GM21529 (cell line): ENCODE data around the gene XAGE3.
"Not testable (repeated sequence)": the region's sequence is repeated elsewhere in the genome, so short reads cannot be mapped to it uniquely, and the experiment has no call there.

Experiments
- ATAC-seq: cut with Tn5 transposase; IDR thresholded peaks from one replicate; pipeline ENCODE4 v1.9.1; 2021; ENCODE audit not compliant: unreplicated experiment

Gene XAGE3

GRCh38 chrX:52867610-52868348 lies at the start of gene XAGE3:
TSS of gene XAGE3 (minus strand) at chrX:52868083. CDS start at chrX:52867133, 950 bp downstream.
- ATAC-seq: no peak

GRCh38 chrX:52914704-52915103 lies 46.8 kb upstream of the XAGE3 start:
- ATAC-seq: not testable (repeated sequence)

DNA sequence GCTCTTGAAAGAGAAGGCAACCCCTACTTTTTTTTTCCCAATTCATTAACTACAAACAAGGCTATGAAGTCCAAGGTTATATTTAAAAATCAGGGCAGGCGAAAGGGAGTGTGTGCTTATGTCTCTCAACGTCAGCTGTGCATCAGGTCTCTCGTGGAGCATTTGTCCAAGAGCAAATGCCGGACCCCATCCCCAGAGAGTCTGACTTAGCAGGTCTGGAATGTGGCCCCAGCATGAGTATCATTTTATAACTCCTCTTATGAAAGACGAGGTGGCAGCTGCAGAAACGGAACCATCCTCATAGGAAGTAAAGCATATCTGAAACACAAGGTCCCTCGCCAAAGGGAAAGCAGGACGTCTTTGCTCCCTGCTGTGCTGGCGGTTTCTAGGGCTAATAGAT lies 45.8 kb upstream of the XAGE3 start:
- ATAC-seq: not testable (repeated sequence)

GRCh38 chrX:52909313-52909969 lies 41.6 kb upstream of the XAGE3 start:
- not testable (repeated sequence) for ATAC-seq

- not testable (repeated sequence) for ATAC-seq
These were observed 40.0 kb upstream of the XAGE3 start for GRCh38 chrX:52907900-52908299.

GRCh38 chrX:52907137-52907536 lies 39.3 kb upstream of the XAGE3 start:
- ATAC-seq: not testable (repeated sequence)

GRCh38 chrX:52906072-52906471 lies 38.2 kb upstream of the XAGE3 start:
- not testable (repeated sequence) for ATAC-seq

DNA sequence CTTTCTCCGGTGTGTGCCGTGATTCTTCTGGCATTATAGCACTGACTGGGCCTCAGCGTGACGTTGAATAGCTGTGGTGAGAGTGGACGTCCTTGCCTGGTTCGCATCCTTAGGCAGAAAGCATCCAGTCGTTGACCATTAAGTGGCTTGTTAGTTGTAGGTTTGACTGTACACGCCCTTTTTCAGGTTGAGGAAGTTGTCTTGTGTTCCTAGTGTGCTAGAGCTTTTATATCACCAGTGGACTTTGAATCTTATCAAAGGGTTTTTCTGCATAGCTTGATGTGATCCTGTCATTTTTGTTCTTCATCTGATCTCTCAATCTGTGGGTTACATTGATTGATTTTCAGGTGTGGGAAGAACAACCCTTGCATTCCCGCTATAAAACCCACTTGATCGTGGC lies 37.6 kb upstream of the XAGE3 start:
- ATAC-seq: not testable (repeated sequence)

GRCh38 chrX:52896855-52897709 lies 29.2 kb upstream of the XAGE3 start, which contains the start of gene FAM156B:
TSS of gene FAM156B (plus strand) at chrX:52897330. CDS start at chrX:52907226, 9,896 bp downstream.
- peak; percentile 81 for ATAC-seq

GRCh38 chrX:52896438-52896837 lies 28.6 kb upstream of the XAGE3 start:
- ATAC-seq: peak; percentile 33

- not testable (repeated sequence) for ATAC-seq
These were observed 20.2 kb upstream of the XAGE3 start for GRCh38 chrX:52888090-52888489.

- not testable (repeated sequence) for ATAC-seq
These were observed 19.6 kb upstream of the XAGE3 start for GRCh38 chrX:52887459-52887858.

GRCh38 chrX:52876386-52876785 lies 8.5 kb upstream of the XAGE3 start:
- ATAC-seq: not testable (repeated sequence)

DNA sequence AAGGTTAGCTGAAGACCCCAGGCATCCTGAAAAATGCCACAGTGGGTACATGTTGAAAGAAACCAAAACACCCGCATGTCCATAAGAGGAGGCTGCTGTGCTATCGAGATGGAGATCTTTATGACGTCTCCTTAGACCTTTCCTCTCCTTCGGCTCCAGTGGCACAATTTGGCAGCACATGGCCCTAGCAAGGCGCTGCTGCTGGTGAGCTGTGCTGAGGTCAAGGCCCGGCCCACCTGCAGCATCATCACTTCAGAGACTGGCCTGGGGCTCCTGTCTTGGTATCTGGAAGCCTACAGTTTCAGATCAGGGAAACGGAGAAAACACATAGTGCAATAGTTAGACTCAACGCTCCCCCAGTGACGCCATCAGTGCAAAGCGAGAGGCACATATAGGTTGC lies 7.6 kb upstream of the XAGE3 start:
- not testable (repeated sequence) for ATAC-seq

DNA sequence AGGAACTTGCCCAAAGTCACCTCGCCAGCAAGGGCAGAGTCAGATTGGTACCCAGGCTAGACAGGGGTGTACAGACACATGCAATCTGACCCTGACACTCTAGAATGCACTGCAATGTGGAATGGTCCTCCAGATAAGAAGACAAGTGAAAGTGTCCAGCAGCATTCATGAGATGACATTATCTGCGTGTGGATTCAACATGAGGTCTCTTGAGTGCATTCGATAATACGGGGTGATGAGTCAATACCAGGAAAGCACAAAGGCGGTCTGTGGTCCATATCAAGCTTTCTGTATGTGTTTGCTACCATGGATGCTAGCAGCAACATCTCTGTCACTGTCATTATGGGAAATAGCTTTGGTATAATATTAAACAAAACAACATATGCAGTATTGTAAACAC lies 6.8 kb upstream of the XAGE3 start:
- no peak for ATAC-seq

DNA sequence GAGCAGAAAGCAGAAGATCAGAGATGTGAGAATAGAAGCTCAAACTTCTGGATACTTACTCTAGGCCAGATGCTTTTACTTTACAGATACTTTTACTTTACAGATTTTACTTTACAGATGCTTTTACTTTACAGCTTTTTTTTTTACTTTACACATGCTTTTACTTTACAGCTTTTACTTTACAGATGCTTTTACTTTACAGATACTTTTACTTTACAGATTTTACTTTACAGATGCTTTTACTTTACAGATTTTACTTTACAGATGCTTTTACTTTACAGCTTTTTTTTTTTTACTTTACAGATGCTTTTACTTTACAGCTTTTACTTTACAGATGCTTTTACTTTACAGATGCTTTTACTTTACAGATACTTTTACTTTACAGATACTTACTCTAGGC lies 5.9 kb upstream of the XAGE3 start:
- not testable (repeated sequence) for ATAC-seq

- ATAC-seq: no peak
These were observed 2.2 kb upstream of the XAGE3 start for GRCh38 chrX:52870046-52870445.

DNA sequence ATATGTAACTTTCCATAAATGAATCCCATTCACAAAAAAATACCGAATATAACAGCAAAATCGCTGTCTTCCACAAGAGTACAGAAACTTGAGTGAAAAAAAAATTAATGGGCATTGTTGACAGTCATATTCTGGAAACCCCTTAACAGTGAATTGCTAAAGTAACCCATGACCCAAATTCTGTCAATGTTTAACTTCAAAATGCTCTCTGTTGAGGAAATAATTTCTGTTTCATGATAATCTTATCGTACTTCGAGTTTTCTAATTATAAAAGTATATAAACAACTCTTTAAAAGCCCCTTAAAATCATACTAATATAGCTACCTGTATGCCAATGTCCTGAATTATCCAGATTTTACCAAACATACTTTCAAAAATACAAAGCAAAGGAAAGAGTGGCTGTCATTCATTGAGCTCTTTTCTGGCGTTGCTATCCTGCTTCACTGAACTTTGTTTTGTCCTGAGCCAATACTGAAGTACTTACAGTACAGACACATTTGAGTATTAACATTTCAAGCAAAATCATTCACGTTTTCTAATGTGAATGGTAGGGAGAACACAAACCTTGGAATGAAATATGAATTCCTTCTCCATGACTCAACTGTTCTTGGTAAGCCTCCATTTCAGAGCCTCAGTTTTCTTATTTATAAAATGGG lies 2.4 kb downstream of the XAGE3 start:
- no peak for ATAC-seq

GRCh38 chrX:52856991-52857525 lies 10.8 kb downstream of the XAGE3 start:
- not testable (repeated sequence) for ATAC-seq

DNA sequence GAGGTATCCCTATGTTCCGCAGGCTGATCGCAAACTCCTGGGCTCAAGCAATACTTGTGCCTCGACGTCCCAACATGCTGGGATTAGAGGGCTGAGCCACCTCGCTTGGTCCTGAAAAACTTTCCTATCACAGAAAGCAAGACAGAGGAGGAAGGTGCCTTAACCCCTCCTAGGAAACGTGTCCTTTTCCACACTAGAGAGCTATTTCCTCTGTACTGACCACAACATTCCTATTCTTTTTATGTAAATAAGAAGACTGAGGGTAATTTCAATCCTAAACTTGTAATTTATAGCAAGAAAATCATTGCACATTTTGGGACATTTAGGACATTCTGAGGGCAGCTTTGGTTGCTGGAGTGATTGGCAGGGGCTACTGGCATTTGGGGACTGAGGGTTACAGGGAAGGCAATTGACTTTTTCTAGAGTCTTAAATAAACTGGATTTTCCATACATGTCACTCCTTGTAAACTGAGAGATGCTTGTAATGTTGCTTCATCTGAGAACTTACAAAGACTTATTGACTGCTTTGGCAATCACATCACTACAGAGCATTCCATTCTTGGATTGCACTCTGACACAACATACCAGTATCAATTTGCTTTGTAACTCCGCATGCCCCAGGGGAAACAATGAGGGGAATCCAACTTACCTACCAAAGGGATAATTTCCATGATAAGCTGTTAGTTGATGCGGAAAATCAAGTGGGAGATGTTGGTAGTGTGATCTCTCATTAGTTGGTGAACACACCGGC lies 15.6 kb downstream of the XAGE3 start:
- no peak for ATAC-seq
